ENCODE measurements around the gene RFWD3.
"Not testable (repeated sequence)": the region's sequence is repeated elsewhere in the genome, so short reads cannot be mapped to it uniquely, and the experiment has no call there.

RFWD3 gene

DNA sequence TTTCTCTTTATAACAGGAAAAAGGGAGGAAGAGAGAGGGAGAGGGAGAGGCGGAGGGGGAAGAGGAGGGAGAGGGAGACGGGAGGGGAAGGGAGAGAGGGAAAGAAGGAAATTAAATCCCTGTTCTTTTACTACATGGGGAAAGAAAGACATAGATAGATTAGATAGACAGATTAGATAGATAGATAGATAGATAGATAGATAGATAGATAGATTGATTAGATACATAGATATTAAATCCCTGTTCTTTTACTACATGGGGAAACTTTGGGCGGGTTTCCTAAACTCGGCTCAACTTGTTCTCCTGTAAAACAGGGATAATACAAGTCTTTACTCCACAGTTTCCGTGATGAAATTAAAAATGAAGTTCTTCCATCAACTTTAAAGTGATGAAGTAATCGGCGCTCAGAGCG lies 661 bp downstream of the RFWD3 start:
- DNase-seq: no peak

DNA sequence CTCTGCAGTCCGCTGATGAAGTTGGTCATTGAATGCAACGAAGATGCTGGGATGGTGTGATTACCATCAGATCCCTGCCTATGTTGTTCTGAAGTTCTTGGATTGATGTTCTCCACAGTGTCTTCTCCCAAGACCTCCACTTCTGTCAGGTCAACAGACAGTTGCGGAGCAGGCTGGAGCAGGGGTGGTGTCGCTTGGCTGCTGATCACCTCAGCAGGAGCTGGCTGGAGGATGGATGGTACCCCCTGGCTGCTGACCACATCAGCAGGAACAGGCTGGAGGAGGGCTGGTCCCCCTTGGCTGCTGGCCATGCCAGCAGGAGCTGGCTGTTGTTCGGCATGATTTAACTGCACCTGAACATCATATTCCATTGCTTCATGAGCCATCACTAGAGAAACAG lies 5.6 kb downstream of the RFWD3 start:
- no peak for DNase-seq

DNA sequence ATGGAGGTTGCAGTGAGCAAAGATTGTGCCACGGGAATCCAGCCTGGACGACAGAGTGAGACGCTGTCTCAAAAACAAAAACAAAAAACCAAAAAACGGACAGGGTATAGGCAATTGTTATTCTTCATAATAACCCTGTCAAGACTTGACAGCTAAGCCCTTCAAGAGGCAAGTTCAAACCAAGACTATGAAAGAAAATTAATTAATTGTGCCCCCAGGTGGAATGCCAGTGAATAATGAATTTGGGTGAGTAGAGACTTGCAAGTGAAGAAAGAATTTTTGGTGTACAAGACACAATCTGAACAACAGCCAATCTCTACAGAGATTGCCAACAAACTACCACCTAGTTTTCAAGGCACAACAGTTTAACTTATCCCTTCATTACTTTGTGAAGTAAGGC lies 6.3 kb downstream of the RFWD3 start:
- no peak for DNase-seq

DNA sequence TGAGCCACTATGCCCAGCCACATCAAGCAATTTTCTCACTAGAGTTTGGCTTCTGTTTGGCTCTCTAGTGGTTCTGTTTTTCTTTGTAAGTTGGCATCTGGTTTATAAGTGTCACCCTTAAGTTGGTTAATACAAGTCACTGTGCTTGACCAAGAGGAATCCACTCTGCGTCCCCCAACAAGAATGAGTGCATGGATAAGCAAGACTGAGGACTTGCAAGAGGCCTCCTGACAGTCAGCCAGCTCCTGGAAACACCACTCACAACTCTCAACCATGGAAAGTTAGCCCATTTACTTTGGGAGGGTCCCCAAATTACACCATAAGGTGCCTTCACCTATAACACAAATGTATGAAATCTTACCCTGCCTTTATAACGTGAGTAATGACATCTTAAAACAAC lies 7.6 kb downstream of the RFWD3 start:
- DNase-seq: no peak

DNA sequence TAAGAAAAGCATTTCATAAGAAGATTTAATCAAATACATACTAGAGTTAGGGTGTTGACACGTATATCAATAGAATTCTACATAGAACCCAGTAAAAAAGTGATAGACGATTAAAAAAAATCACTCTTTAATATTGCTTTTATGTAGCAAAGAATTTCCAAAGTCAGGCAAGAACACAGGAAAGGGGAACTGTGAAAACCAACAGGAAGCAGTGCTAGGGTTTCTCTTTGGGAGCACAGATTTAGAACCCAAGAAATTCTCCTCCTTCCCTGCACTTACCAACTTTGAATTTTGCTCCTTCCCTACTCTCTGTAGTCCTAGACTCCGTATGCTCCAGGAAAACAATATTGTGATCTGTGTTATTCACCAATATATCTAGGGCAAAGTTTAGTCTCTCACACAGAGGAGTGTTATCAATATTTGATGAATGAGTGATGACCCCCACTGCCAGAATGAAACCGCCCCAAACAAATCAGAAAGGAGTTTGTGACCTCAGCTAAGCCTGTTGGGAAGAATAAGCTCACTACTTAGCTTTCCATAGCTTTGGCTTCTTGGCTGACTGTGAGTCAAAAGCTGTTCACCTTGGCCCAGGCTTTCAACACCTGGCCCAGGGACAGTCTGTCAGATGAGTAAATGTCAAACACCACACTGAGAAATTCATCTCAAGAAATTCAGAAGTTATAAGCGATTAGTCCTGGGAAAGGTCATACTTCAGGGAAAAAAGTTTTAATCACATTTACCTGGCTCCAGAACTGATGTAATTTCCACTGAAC lies 8.6 kb downstream of the RFWD3 start:
- peak; percentile 4 to 53 (median 28) for DNase-seq

DNA sequence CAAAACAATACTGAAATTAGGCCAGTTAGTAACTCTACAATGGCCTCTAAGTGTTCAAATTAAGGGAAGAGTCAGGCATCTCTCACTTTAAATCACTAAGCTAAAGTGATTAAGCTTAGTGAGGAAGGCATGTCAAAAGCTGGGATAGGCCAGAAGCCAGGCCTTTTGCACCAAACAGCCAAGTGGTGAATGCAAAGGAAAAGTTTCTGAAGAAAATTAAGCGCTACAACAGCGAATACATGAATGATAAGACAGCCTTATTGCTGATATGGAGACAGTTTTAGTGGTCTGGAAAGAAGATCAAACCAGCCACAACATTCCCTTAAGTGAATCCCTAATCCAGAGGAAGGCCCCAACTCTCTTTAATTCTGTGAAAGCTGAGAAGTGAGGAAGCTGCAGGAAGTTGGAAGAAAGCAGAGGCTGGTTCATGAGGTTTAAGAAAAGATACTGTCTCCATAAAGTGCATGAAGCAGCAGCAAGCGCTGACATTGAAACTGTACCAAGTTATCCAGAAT lies 12.1 kb downstream of the RFWD3 start:
- no peak for DNase-seq

DNA sequence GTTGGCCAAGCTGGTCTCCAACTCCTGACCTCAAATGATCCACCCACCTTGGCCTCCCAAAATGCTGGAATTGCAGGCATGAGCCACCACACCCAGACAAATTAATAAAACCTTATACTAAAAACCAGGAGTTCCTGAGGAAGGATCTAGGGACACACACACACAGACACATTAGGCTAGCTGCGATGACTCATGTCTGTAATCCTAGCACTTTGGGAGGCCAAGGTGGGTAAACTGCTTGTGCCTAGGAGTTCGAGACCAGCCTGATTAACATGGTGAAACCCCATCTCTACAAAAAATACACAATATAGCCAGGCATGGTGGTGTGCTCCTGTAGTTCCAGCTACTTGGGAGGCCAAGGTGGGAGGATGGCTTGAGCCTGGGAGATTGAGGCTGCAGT lies 13.8 kb downstream of the RFWD3 start:
- DNase-seq: not testable (repeated sequence)

DNA sequence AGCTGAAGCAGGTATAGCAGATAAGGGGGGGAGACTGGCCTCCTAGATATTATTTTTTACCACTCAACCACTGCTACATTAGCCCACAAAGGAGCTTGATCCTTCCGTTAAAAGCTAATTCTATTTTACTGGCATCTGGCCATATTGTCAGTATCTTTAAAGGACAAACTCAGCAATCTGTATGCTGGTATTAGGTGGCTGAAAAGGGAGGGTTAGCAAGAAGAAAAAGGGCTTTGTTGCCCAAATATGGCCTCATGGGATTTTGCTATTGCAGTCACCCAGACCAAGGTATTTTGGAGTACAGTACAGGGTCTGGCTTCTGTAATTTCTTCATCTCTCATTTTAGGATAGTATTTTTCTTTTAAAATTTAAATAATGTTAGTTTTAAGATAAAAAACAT lies 14.4 kb downstream of the RFWD3 start:
- no peak for DNase-seq

DNA sequence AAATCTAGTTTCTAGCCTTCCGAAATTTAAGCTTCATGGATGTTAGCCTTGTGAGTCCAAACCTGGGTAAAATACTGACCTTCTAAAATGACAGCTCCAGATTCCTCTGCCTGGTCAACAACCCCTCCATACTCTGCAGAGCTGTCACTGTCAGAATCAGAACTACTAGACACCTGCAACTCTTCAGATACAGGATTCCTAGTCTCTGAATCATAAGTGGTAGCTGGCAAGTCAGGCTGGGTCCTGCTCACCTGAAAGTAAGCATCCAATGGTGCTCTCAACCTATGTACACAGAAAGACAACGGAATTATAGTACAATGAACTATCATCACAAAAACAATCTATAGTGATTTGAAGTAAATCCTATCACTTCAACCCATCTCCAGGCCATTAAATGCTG lies 14.8 kb downstream of the RFWD3 start:
- DNase-seq: no peak

DNA sequence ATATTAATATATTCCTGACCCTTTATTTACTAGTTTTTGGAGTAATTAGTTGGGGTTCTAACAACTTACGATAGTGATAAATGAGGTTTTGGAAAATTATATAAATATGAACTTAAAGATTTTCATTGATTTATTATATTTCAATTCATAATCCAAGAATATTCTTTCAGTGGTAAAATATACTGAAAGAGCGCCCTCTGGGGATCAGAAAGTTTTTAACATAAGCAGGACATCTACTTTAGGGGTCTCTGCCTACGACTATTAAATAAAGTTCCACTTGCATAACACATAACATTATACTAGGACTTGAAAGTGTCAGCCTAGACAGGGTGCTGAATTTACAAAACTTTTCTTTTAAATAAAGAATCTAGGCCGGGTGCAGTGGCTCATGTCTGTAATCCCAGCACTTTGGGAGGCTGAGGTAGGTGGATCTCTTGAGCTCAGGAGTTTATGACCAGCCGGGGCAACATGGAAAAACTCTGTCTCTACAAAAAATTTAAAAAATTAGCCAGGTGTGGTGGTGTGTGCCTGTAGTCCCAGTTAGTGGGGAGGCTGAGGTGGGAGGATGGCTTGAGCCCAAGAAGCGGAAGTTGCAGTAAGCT lies 15.6 kb downstream of the RFWD3 start:
- DNase-seq: peak in 2 of 4 experiments; percentile 8 to 29

DNA sequence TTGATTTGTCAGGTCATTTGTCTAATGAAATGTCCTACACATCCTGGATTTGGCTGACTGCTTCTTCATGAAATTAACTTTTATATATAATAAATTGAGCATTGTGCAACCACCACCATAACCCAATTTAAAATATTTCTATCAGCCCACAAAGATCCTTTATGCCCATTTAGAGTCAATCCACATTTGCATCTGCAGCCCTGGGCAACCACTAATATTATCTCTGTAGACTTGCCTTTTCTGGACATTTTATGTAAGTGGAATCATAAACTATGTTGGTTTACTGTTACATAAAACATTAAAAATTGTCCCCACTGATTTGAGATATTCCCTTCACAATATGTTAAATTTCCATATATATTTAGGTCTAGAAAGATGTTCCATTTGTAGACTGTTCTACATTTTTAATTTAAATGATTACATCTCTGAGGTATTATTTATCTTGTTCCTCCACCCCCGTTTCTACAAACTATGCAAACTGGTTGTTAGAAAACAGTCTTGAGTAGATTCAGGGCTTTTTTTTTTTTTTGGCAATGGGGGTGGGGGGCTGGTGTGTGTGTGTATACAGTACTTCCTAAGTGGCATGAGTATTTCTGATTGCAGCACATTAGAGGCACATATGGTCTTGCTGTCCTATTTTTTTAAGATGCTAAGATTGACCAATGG lies 16.7 kb downstream of the RFWD3 start:
- DNase-seq: no peak

DNA sequence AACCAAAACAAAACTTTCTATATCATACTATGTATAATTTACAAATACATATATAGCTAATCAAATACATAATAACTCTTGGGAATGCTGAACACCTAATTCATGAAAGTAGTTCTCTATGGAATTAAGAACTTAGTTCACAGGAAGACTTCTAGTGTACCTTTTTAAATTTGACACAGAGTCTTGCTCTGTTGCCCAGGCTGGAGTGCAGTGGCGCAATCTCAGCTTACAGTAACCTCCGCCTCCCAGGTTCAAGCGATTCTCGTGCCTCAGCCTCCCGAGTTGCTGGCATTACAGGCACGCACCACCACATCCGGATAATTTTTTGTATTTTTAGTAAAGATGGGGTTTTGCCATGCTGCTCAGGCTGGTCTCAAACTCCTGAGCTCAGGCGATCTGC lies 24.7 kb downstream of the RFWD3 start:
- no peak for DNase-seq

DNA sequence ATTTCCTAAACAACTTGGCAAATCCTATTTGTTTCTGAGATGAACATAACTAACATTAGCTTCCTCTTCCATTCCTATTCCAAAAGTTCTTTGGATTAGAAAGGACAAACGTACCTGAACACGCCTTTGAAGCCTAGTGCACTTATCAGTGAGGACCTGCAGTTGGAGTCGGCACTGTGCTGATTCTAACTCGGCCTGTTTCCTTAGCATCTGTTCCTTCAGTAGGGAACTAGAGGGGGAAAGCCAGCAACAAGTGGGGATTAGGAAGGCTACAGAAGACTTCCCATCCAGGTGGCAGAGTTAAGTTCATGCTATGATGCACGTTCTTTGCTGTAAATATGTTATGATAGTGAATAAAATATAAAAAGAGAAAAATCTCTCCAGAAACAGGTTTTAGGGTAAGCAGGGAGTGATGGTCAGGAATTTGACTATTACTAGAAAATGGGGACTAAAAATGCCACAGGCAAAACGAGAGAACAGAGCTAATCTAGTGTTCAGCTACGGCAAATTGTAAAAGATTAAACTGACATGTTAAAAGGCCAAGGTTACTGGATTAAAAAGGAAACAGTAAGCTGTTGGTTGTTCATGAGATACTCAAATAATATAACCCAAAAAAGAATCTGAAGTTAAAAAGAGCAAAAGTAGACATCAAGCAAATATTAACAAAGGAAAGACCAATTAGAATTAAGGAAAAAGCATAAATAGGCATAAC lies 28.8 kb downstream of the RFWD3 start:
- DNase-seq: no peak

DNA sequence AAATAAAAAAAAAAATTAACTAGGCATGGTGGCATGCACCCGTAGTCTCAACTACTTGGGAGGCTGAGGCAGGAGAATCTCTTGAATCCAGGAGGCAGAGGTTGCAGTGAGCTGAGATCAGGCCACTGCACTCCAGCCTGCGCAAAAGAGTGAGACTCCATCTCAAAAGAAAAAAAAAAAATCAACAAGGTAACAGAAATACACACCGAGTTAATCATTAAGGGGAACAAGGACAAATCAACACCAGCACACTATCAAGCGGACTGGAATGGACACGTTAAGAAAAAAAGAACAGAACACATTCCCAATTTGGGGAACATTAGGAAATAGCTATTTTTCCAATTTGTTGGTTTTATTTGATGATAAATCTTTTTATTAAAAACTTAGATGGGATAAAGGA lies 31.4 kb downstream of the RFWD3 start:
- DNase-seq: no peak

DNA sequence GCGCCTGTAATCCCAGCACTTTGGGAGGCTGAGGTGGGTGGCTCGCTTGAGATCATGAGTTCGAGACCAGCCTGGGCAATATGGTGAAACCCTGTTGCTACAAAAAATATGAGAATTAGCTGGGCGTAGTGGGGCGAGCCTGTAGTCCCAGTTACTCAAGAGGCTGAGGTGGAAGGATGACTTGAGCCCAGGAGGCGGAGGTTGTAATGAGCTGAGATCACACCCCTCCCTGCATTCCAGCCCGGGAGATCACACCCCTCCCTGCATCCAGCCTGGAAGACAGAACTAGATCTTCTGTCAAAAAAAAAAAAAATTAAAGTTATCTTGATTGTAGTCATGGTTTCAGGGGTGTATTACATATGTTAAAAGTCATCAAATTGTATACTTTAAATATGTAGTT lies 33.0 kb downstream of the RFWD3 start:
- no peak for DNase-seq

DNA sequence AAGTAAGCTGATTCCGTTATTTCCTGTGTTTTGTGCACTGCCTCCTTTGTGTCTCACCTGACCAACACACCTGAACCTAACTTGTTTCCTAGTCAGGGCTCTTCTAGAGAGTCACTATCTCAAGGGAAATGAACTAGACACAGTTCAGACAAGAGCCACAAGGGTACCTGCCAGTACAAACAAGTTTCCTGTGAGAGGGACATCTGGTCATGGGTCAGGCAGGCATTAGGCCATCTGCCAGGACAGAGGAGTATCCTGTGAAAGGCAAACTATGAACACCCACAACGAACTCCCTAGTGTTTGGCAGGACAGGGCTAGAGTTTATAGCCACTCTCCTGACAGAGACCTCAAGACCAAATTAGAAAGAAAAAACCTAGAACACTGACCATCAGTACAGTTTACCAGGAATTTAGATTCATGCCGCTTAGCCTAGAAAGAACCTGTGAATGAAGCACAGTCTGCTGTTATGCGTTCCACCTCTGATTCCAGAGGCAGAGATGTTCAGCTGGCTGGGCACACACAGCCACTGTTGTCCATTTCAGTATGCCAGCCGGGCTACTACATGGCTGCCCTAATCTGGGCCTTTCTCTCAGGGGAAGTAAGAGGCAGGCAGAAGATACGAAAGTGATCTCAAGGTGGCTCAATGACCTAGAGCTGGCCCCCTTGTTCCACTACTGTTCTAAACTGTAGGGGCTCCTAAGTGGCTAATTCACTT lies 39.0 kb downstream of the RFWD3 start:
- DNase-seq: no peak

DNA sequence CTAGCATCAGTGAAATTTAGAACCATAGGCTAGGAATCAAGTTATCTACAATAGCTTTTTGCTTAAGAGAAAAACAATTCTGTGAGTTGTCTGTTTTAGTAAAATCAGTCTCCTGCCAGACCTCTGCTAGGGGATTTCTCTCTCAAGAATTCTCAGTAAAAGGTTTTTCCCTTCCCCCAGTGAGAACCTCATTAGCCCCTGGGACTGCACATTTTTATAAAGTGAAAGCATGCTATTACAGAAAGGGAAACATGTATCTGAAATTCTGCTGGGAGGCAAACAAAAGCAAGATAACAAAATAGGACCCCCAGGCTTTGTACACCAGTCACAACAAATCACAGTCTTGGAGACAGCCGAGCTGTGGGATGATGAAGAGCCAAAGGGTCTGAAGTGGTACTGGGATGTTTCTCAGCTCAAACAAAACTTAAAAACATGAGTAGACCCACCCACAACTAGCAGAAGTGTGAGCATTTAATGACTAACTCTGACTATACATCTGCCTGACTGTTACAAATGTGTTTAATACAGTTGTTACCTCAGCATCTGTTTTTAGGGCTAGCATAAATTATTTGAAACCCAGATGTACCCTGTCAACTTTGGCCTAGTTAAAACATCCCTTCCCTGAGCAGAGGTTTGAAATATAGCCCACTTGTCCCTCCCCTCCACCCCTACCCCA lies 39.8 kb downstream of the RFWD3 start:
- DNase-seq: no peak

DNA sequence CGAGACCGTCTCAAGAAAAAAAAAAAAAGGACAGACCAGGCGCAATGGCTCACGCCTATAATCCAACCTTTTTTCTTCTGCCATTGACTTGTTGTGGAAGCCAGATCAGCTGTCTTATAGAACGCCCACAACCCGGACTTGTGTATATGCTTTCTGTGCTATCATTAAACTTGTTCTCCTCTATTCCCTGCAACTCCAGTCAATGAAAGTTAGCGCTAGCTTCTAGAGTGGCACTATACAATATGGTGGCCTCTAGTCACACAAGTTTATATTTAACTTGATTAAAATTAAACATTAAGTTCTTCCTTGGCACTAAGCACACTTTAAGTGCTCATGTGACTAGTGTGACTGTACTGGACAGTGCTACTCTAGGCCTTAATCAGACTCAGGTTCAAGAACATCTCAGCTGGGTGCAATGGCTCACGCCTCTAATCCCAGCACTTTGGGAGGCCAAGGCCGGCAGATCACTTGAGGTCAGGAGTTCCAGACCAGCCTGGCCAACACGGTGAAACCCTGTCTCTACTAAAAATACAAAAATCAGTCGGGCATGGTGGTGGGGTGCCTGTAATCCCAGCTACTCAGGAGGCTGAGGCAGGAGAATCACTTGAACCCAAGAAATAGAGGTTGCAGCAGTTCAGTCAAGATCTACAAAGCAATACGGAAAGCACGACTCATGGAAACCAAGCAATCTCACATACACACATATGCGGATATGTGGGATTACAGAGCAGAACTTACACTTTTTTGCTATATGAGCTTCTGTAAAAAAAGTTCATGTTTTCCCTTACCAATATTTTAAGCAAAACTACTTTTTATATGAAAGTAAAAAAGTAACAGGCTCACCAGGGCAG lies 41.0 kb downstream of the RFWD3 start:
- DNase-seq: no peak

DNA sequence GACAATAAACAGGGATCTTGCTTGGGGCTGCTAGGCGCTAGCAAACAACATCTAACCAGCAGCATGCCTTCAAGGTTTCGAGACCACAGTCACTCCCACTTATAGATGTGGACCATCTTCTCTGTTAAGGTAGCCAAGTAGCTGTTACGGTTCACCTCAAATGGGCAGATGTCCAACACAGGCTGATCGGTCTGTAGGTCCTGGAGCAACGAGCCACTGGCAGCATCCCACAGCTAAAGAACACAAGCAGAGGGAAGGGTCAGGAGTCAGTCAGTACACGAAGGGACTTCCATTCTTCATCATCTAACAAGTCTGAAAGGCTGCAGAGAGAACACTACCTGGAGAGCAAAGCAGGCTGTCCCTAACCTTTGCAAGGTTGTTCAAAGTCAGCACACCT lies 42.8 kb downstream of the RFWD3 start:
- no peak for DNase-seq

DNA sequence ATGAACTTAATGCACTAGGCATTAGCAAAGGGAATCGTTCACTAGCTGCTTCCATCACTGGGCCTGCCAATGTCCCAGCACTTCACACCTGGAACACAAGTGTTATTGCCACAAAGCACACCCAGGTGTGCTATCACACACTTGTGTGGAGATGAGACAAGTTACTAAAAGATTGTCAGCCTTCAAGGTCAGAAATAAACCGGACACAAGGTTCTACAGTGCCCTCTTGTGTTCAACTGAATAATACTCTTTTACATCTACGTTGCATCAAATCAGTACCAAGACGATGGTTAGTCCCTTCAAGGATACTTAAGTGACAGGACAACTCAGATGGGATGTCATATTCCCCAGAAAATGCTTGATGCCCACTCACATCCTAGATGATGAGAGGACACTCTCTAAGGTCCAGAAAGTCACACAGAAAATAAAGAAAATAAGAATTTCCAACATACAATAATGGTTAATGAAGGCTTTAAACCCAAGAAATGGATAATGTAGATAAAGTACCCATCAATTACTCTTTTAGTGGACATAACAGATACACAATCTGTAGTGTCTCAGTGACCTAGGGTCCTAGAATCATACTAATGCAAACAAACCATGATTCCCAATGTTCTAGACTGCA lies 43.4 kb downstream of the RFWD3 start:
- peak; percentile 24 to 77 (median 54) for DNase-seq
